Mesenchymal stem cell (in vitro differentiated cells and primary cell): ENCODE measurements around the gene MRPL20.
"Not testable (repeated sequence)": the region's sequence is repeated elsewhere in the genome, so short reads cannot be mapped to it uniquely, and the experiment has no call there.

Experiments
- DNase-seq: peaks from one replicate; pipeline ENCODE4 v3.0.0-alpha.2; 2013
- H2AFZ ChIP-seq: one replicate; pipeline ENCODE4 v1.6.1; 2013; ENCODE audit warnings: low read depth, mild to moderate bottlenecking, control low read depth, inconsistent platforms, low read length, moderate library complexity
- H2AK5ac ChIP-seq: 2 replicates; pipeline ENCODE4 v1.6.1; 2013; ENCODE audit warnings: low read length, moderate library complexity, mild to moderate bottlenecking, inconsistent platforms; ENCODE audit not compliant: severe bottlenecking
- H2BK120ac ChIP-seq: one replicate; pipeline ENCODE4 v1.6.1; 2013; ENCODE audit warnings: low read depth, mild to moderate bottlenecking, inconsistent platforms, low read length, moderate library complexity
- H2BK12ac ChIP-seq, 2 experiments: one replicate each; pipeline ENCODE4 v1.6.1; 2013; ENCODE audit warnings: inconsistent platforms in 2 of 2, low read length in 2 of 2, mild to moderate bottlenecking in 2 of 2, moderate library complexity in 2 of 2, control low read depth in 1 of 2
- H2BK15ac ChIP-seq: one replicate; pipeline ENCODE4 v1.6.1; 2013; ENCODE audit warnings: mild to moderate bottlenecking, low read depth, inconsistent platforms; ENCODE audit not compliant: poor library complexity, severe bottlenecking
- H2BK5ac ChIP-seq: 2 replicates; pipeline ENCODE4 v1.6.1; 2013; ENCODE audit warnings: low read depth, mild to moderate bottlenecking, low read length, control low read depth, inconsistent platforms; ENCODE audit not compliant: poor library complexity, severe bottlenecking
- H3K14ac ChIP-seq, 2 experiments: one replicate each; pipeline ENCODE4 v1.6.1; 2013; ENCODE audit warnings: inconsistent platforms in 2 of 2, low read length in 2 of 2, control low read depth in 1 of 2, mild to moderate bottlenecking in 1 of 2, moderate library complexity in 1 of 2
- H3K18ac ChIP-seq, 2 experiments: one replicate each; pipeline ENCODE4 v1.6.1; 2013; ENCODE audit warnings: inconsistent platforms in 2 of 2, low read length in 2 of 2, control low read depth in 1 of 2, low read depth in 1 of 2, mild to moderate bottlenecking in 1 of 2
- H3K23ac ChIP-seq, 2 experiments: one replicate each; pipeline ENCODE4 v1.6.1; 2013; ENCODE audit warnings: inconsistent platforms in 2 of 2, low read length in 2 of 2, mild to moderate bottlenecking in 2 of 2, moderate library complexity in 2 of 2, control low read depth in 1 of 2
- H3K27ac ChIP-seq: 2 replicates; pipeline ENCODE4 v1.5.1; 2013; ENCODE audit warnings: mild to moderate bottlenecking, moderate library complexity, low read length, control low read depth, inconsistent platforms; ENCODE audit not compliant: poor library complexity, severe bottlenecking
- H3K27me3 ChIP-seq, 2 experiments: 2 replicates each; pipeline versions ENCODE4 v1.6.1 to v1.7.0; 2013; ENCODE audit warnings: low read length in 2 of 2, mild to moderate bottlenecking in 2 of 2, moderate library complexity in 2 of 2, control low read depth in 1 of 2, inconsistent platforms in 1 of 2; ENCODE audit not compliant: control insufficient read depth in 1 of 2, insufficient read depth in 1 of 2
- H3K36me3 ChIP-seq, 2 experiments: 2 replicates each; pipeline versions ENCODE4 v1.6.1 to v1.7.0; 2013; ENCODE audit warnings: low read length in 2 of 2, control low read depth in 1 of 2, inconsistent platforms in 1 of 2, low read depth in 1 of 2, mild to moderate bottlenecking in 1 of 2; ENCODE audit not compliant: insufficient read depth in 2 of 2, control insufficient read depth in 1 of 2
- H3K4ac ChIP-seq, 2 experiments: one replicate each; pipeline ENCODE4 v1.6.1; 2013; ENCODE audit warnings: inconsistent platforms in 2 of 2, low read length in 2 of 2, mild to moderate bottlenecking in 2 of 2, moderate library complexity in 2 of 2, control low read depth in 1 of 2, low read depth in 1 of 2
- H3K4me1 ChIP-seq: 2 replicates; pipeline ENCODE4 v1.6.1; 2013; ENCODE audit warnings: low read depth, low read length, control low read depth; ENCODE audit not compliant: control insufficient read depth, insufficient read depth
- H3K4me2 ChIP-seq: 2 replicates; pipeline ENCODE4 v1.6.1; 2013; ENCODE audit warnings: low read length, mild to moderate bottlenecking, inconsistent platforms; ENCODE audit not compliant: poor library complexity, severe bottlenecking
- H3K4me3 ChIP-seq, 2 experiments: 2 replicates each; pipeline versions ENCODE4 v1.5.1 to v1.7.0; 2013; ENCODE audit warnings: low read length in 2 of 2, mild to moderate bottlenecking in 2 of 2, control low read depth in 1 of 2, low read depth in 1 of 2; ENCODE audit not compliant: insufficient read depth in 1 of 2
- H3K79me1 ChIP-seq: replicated peaks from 2 replicates; pipeline ENCODE4 v1.6.1; 2013; ENCODE audit warnings: mild to moderate bottlenecking, control low read depth, low read length, inconsistent platforms; ENCODE audit not compliant: poor library complexity, severe bottlenecking
- H3K9ac ChIP-seq: 2 replicates; pipeline ENCODE4 v1.7.0; 2013; ENCODE audit warnings: mild to moderate bottlenecking, low read length, moderate library complexity
- H3K9me3 ChIP-seq: 2 replicates; pipeline ENCODE4 v1.7.0; 2013; ENCODE audit warnings: mild to moderate bottlenecking, low read length; ENCODE audit not compliant: control insufficient read depth
- H4K8ac ChIP-seq: one replicate; pipeline ENCODE4 v1.6.1; 2013; ENCODE audit warnings: inconsistent platforms, mild to moderate bottlenecking, low read length, moderate library complexity
- H4K91ac ChIP-seq: one replicate; pipeline ENCODE4 v1.6.1; 2013; ENCODE audit warnings: mild to moderate bottlenecking, low read length, inconsistent platforms
- WGBS: methylation state at CpG from one replicate; pipeline ENCODE4 v1.1.7; 2013; ENCODE audit warnings: mixed read lengths; 5-methylcytosine and 5-hydroxymethylcytosine counted together

Gene MRPL20

DNA sequence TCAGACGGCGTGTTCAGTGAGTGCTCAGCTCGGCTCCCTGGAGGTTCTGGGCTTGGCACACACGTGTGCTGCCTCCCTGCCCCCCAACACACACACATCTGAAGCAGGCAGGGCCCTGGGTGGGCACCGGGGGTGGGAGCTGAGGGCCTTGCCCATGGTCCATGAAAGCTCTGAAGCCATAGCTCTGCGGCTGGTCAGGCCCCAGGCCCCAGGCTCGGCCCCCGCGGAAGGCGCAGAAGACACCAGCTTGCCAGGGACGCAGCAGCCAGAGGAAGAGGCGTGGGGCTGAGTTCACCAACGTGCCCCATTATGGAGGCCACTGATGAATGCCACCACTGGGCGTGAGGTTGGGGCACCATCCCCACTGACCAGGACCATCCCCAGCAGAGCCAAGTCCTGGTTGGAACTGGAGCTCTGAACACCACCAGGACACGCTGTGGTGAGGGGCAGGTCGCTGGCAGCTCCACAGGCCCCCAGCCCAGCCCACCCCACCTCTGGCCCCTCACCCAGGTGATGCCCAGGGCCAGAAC, 36.3 kb downstream of the MRPL20 start:
- H2AFZ ChIP-seq = no peak overlapping the region
- no peak overlapping the region for H2BK15ac ChIP-seq
- H3K27ac ChIP-seq = no peak overlapping the region
- H3K9me3 ChIP-seq = no peaks in the 10 kb centered on the region
- 93% methylated on average over 14 of the region's 16 CpGs for WGBS
- H4K91ac ChIP-seq = no peak overlapping the region
- H4K8ac ChIP-seq = no peak overlapping the region
- H3K9ac ChIP-seq = peak overlapping the region; percentile 38
- peak overlapping the region in 1 of 2 experiments; percentile 8 for H2BK12ac ChIP-seq
- H3K14ac ChIP-seq = no peak overlapping the region
- no peak for DNase-seq
- H3K4me3 ChIP-seq = no peak overlapping the region
- no peak overlapping the region for H3K4me2 ChIP-seq
- H3K4ac ChIP-seq = no peak overlapping the region
- H3K27me3 ChIP-seq = no peaks in the 10 kb centered on the region
- peaks cover 30% of the 10 kb centered on the region for H3K4me1 ChIP-seq
- no peak overlapping the region for H2AK5ac ChIP-seq
- H3K79me1 ChIP-seq = peaks cover 10% of the 10 kb centered on the region
- H3K18ac ChIP-seq = no peak overlapping the region
- H3K36me3 ChIP-seq = peaks cover 11 to 35% of the 10 kb centered on the region in 2 experiments
- no peak overlapping the region for H2BK120ac ChIP-seq
- H3K23ac ChIP-seq = no peak overlapping the region
- H2BK5ac ChIP-seq = no peak overlapping the region

DNA sequence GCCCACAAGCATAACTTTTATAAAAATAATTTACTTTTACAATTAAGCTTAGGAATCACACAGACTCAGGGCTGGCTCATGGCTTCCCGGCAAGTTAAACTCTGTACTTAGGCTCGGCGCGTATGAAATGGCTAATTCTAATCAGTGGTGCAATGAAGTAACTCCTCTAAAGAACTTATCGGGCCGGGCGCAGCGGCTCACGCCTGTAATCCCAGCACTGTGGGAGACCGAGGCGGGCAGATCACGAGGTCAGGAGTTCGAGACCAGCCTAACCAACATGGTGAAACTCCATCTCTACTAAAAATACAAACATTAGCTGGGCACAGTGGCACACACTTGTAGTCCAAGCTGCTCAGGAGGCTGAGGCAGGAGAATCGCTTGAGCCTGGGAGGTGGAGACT, 37.0 kb downstream of the MRPL20 start:
- H3K23ac ChIP-seq, H3K14ac ChIP-seq, H3K27me3 ChIP-seq, H2AK5ac ChIP-seq, H3K9me3 ChIP-seq, H4K91ac ChIP-seq, H3K4me2 ChIP-seq, H2BK5ac ChIP-seq, H2BK120ac ChIP-seq, H2BK12ac ChIP-seq, H2BK15ac ChIP-seq, H3K4ac ChIP-seq, H3K18ac ChIP-seq, DNase-seq, H3K4me3 ChIP-seq, H4K8ac ChIP-seq, H3K27ac ChIP-seq, H2AFZ ChIP-seq, H3K9ac ChIP-seq: not testable (repeated sequence)
- H3K36me3 ChIP-seq = peaks cover 11 to 35% of the 10 kb centered on the region in 2 experiments
- peaks cover 10% of the 10 kb centered on the region for H3K79me1 ChIP-seq
- 95% methylated on average over 13 of the region's 14 CpGs for WGBS
- H3K4me1 ChIP-seq = peaks cover 30% of the 10 kb centered on the region

DNA sequence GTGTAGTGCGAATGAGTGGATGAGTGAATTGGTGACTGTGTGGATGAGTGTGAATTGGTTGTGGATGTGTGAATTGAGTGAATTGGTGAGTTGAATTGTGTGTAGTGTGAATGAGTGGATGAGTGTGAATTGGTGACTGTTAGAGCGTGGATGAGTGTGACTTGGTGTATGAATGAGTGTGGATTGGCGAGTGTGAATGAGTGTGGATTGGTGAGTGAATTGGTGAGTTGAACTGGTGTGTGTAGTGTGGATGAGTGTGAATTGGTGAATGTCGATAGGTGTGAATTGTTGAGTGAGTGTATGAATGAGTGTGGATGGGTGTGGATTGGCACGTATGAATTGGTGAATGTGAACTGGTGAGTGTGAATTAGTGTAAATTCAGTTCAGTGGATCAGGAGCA, 39.8 kb downstream of the MRPL20 start:
- H3K14ac ChIP-seq = no peak overlapping the region
- no peak overlapping the region for H2BK5ac ChIP-seq
- no peak overlapping the region for H2BK15ac ChIP-seq
- no peak overlapping the region for H3K18ac ChIP-seq
- no peaks in the 10 kb centered on the region for H3K9me3 ChIP-seq
- WGBS = 97% methylated on average over 5 of the region's 5 CpGs
- no peak overlapping the region for H3K27ac ChIP-seq
- no peak overlapping the region for H4K91ac ChIP-seq
- no peak overlapping the region for H2BK120ac ChIP-seq
- H3K27me3 ChIP-seq = no peaks in the 10 kb centered on the region
- peaks cover 0 to 16% of the 10 kb centered on the region in 2 experiments for H3K36me3 ChIP-seq
- no peak overlapping the region for H3K4me2 ChIP-seq
- no peak overlapping the region for H4K8ac ChIP-seq
- no peak overlapping the region for H2BK12ac ChIP-seq
- H3K79me1 ChIP-seq = peaks cover 3% of the 10 kb centered on the region
- no peak overlapping the region for H2AK5ac ChIP-seq
- no peak overlapping the region for H3K23ac ChIP-seq
- H3K9ac ChIP-seq = no peak overlapping the region
- peaks cover 14% of the 10 kb centered on the region for H3K4me1 ChIP-seq
- no peak overlapping the region for H2AFZ ChIP-seq
- DNase-seq = peak; percentile 32
- H3K4ac ChIP-seq = no peak overlapping the region
- no peak overlapping the region for H3K4me3 ChIP-seq

DNA sequence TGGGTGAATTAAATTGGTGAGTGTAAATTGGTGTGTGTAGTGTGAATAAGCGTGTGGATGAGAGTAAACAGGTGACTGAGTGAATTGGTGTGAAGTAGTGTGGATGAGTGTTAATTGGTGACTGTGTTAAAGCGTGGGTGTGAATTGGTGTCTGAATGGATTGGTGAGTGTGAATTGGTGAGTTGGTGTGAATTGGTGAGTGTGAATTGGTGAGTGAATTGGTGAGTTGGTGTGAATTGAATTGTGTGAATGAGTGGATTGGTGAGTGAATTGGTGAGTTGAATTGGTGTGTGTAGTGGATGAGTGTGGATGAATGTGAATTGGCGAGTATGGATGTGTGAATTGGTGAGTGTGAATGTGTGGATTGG, 40.4 kb downstream of the MRPL20 start:
- Histone ChIP-seq H3K9ac (no peak overlapping the region), H3K4me3 (no peak overlapping the region), H3K4me1 (peaks cover 13% of the 10 kb centered on the region), H2BK120ac (no peak overlapping the region), H2AFZ (no peak overlapping the region), H3K79me1 (peaks cover 3% of the 10 kb centered on the region), H3K23ac (no peak overlapping the region), H2BK5ac (no peak overlapping the region), H2BK12ac (no peak overlapping the region), H2AK5ac (no peak overlapping the region), H3K18ac (no peak overlapping the region), H4K91ac (no peak overlapping the region), H4K8ac (no peak overlapping the region), H3K27ac (no peak overlapping the region), H3K14ac (no peak overlapping the region), H3K27me3 (no peaks in the 10 kb centered on the region), H3K9me3 (no peaks in the 10 kb centered on the region), H3K4me2 (no peak overlapping the region), H2BK15ac (no peak overlapping the region), H3K4ac (no peak overlapping the region), H3K36me3 (peaks cover 0 to 12% of the 10 kb centered on the region in 2 experiments)
- DNase-seq = peak; percentile 11
- 98% methylated on average over 3 of the region's 3 CpGs for WGBS
